Mesenchymal stem cell (in vitro differentiated cells and primary cell): ENCODE data around the gene ATP6V1F.

Experiments
- DNase-seq: peaks from one replicate; pipeline ENCODE4 v3.0.0-alpha.2; 2013
- H2AFZ ChIP-seq: one replicate; pipeline ENCODE4 v1.6.1; 2013; ENCODE audit warnings: low read depth, mild to moderate bottlenecking, control low read depth, inconsistent platforms, low read length, moderate library complexity
- H2AK5ac ChIP-seq: 2 replicates; pipeline ENCODE4 v1.6.1; 2013; ENCODE audit warnings: low read length, moderate library complexity, mild to moderate bottlenecking, inconsistent platforms; ENCODE audit not compliant: severe bottlenecking
- H2BK120ac ChIP-seq: one replicate; pipeline ENCODE4 v1.6.1; 2013; ENCODE audit warnings: low read depth, mild to moderate bottlenecking, inconsistent platforms, low read length, moderate library complexity
- H2BK12ac ChIP-seq, 2 experiments: one replicate each; pipeline ENCODE4 v1.6.1; 2013; ENCODE audit warnings: inconsistent platforms in 2 of 2, low read length in 2 of 2, mild to moderate bottlenecking in 2 of 2, moderate library complexity in 2 of 2, control low read depth in 1 of 2
- H2BK15ac ChIP-seq: one replicate; pipeline ENCODE4 v1.6.1; 2013; ENCODE audit warnings: mild to moderate bottlenecking, low read depth, inconsistent platforms; ENCODE audit not compliant: poor library complexity, severe bottlenecking
- H2BK5ac ChIP-seq: 2 replicates; pipeline ENCODE4 v1.6.1; 2013; ENCODE audit warnings: low read depth, mild to moderate bottlenecking, low read length, control low read depth, inconsistent platforms; ENCODE audit not compliant: poor library complexity, severe bottlenecking
- H3K14ac ChIP-seq, 2 experiments: one replicate each; pipeline ENCODE4 v1.6.1; 2013; ENCODE audit warnings: inconsistent platforms in 2 of 2, low read length in 2 of 2, control low read depth in 1 of 2, mild to moderate bottlenecking in 1 of 2, moderate library complexity in 1 of 2
- H3K18ac ChIP-seq, 2 experiments: one replicate each; pipeline ENCODE4 v1.6.1; 2013; ENCODE audit warnings: inconsistent platforms in 2 of 2, low read length in 2 of 2, control low read depth in 1 of 2, low read depth in 1 of 2, mild to moderate bottlenecking in 1 of 2
- H3K23ac ChIP-seq, 2 experiments: one replicate each; pipeline ENCODE4 v1.6.1; 2013; ENCODE audit warnings: inconsistent platforms in 2 of 2, low read length in 2 of 2, mild to moderate bottlenecking in 2 of 2, moderate library complexity in 2 of 2, control low read depth in 1 of 2
- H3K27ac ChIP-seq: 2 replicates; pipeline ENCODE4 v1.5.1; 2013; ENCODE audit warnings: mild to moderate bottlenecking, moderate library complexity, low read length, control low read depth, inconsistent platforms; ENCODE audit not compliant: poor library complexity, severe bottlenecking
- H3K27me3 ChIP-seq, 2 experiments: 2 replicates each; pipeline versions ENCODE4 v1.6.1 to v1.7.0; 2013; ENCODE audit warnings: low read length in 2 of 2, mild to moderate bottlenecking in 2 of 2, moderate library complexity in 2 of 2, control low read depth in 1 of 2, inconsistent platforms in 1 of 2; ENCODE audit not compliant: control insufficient read depth in 1 of 2, insufficient read depth in 1 of 2
- H3K36me3 ChIP-seq, 2 experiments: 2 replicates each; pipeline versions ENCODE4 v1.6.1 to v1.7.0; 2013; ENCODE audit warnings: low read length in 2 of 2, control low read depth in 1 of 2, inconsistent platforms in 1 of 2, low read depth in 1 of 2, mild to moderate bottlenecking in 1 of 2; ENCODE audit not compliant: insufficient read depth in 2 of 2, control insufficient read depth in 1 of 2
- H3K4ac ChIP-seq, 2 experiments: one replicate each; pipeline ENCODE4 v1.6.1; 2013; ENCODE audit warnings: inconsistent platforms in 2 of 2, low read length in 2 of 2, mild to moderate bottlenecking in 2 of 2, moderate library complexity in 2 of 2, control low read depth in 1 of 2, low read depth in 1 of 2
- H3K4me1 ChIP-seq: 2 replicates; pipeline ENCODE4 v1.6.1; 2013; ENCODE audit warnings: low read depth, low read length, control low read depth; ENCODE audit not compliant: control insufficient read depth, insufficient read depth
- H3K4me2 ChIP-seq: 2 replicates; pipeline ENCODE4 v1.6.1; 2013; ENCODE audit warnings: low read length, mild to moderate bottlenecking, inconsistent platforms; ENCODE audit not compliant: poor library complexity, severe bottlenecking
- H3K4me3 ChIP-seq, 2 experiments: 2 replicates each; pipeline versions ENCODE4 v1.5.1 to v1.7.0; 2013; ENCODE audit warnings: low read length in 2 of 2, mild to moderate bottlenecking in 2 of 2, control low read depth in 1 of 2, low read depth in 1 of 2; ENCODE audit not compliant: insufficient read depth in 1 of 2
- H3K79me1 ChIP-seq: replicated peaks from 2 replicates; pipeline ENCODE4 v1.6.1; 2013; ENCODE audit warnings: mild to moderate bottlenecking, control low read depth, low read length, inconsistent platforms; ENCODE audit not compliant: poor library complexity, severe bottlenecking
- H3K9ac ChIP-seq: 2 replicates; pipeline ENCODE4 v1.7.0; 2013; ENCODE audit warnings: mild to moderate bottlenecking, low read length, moderate library complexity
- H3K9me3 ChIP-seq: 2 replicates; pipeline ENCODE4 v1.7.0; 2013; ENCODE audit warnings: mild to moderate bottlenecking, low read length; ENCODE audit not compliant: control insufficient read depth
- H4K8ac ChIP-seq: one replicate; pipeline ENCODE4 v1.6.1; 2013; ENCODE audit warnings: inconsistent platforms, mild to moderate bottlenecking, low read length, moderate library complexity
- H4K91ac ChIP-seq: one replicate; pipeline ENCODE4 v1.6.1; 2013; ENCODE audit warnings: mild to moderate bottlenecking, low read length, inconsistent platforms
- WGBS: methylation state at CpG from one replicate; pipeline ENCODE4 v1.1.7; 2013; ENCODE audit warnings: mixed read lengths; 5-methylcytosine and 5-hydroxymethylcytosine counted together

ATP6V1F gene

DNA sequence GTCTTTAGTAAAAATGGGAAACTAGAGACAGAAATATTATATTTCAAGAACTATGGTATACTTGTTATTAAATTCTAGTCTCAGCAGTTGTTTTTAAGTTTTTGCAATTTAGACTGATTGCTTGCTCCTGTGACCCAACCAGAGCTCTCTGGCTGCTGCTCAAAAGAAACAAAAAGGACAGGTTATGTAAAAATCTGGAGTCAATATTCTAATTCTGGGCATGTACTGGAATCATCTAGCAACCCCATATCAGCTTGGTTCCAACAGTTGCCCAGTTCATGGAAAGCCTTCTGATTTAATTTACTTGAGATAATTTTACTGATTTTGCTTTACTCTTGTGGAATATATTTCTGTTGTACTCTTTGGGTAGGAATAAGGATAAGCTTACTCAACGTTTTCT is 37.6 kb downstream of the ATP6V1F start:
- DNase-seq = no peak
- H3K4me1 ChIP-seq = peaks cover 19% of the 10 kb centered on the region
- H3K14ac ChIP-seq = no peak overlapping the region
- no peak overlapping the region for H3K18ac ChIP-seq
- no peak overlapping the region for H2BK12ac ChIP-seq
- WGBS = 92% methylated on average over 1 of the region's 1 CpG
- no peak overlapping the region for H3K4ac ChIP-seq
- no peak overlapping the region for H3K23ac ChIP-seq
- no peak overlapping the region for H3K4me3 ChIP-seq
- H3K9me3 ChIP-seq = peaks cover 9% of the 10 kb centered on the region
- H3K9ac ChIP-seq = no peak overlapping the region
- no peak overlapping the region for H3K27ac ChIP-seq
- H3K27me3 ChIP-seq = peaks cover 0 to 1% of the 10 kb centered on the region in 2 experiments
- H3K79me1 ChIP-seq = no peaks in the 10 kb centered on the region
- H2BK15ac ChIP-seq = no peak overlapping the region
- H2BK120ac ChIP-seq = no peak overlapping the region
- H3K36me3 ChIP-seq = peaks cover 0 to 18% of the 10 kb centered on the region in 2 experiments
- no peak overlapping the region for H4K8ac ChIP-seq
- no peak overlapping the region for H4K91ac ChIP-seq
- no peak overlapping the region for H2AFZ ChIP-seq
- H2AK5ac ChIP-seq = no peak overlapping the region
- no peak overlapping the region for H2BK5ac ChIP-seq
- no peak overlapping the region for H3K4me2 ChIP-seq

- Histone ChIP-seq H3K4ac (peak overlapping the region; percentile 7 to 64), H3K14ac (peak overlapping the region in 1 of 2 experiments; percentile 13), H3K9me3 (peaks cover 9% of the 10 kb centered on the region), H3K23ac (no peak overlapping the region), H2BK15ac (peak overlapping the region; percentile 80), H3K4me3 (no peak overlapping the region), H3K4me2 (no peak overlapping the region), H3K27ac (no peak overlapping the region), H3K36me3 (peaks cover 0 to 33% of the 10 kb centered on the region in 2 experiments), H2BK12ac (peak overlapping the region; percentile 73 to 91), H2AFZ (no peak overlapping the region), H4K8ac (peak overlapping the region; percentile 63), H3K27me3 (peaks cover 0 to 20% of the 10 kb centered on the region in 2 experiments), H3K79me1 (peaks cover 5% of the 10 kb centered on the region), H3K18ac (peak overlapping the region; percentile 7 to 81), H3K9ac (peak overlapping the region; percentile 43), H2AK5ac (peak overlapping the region; percentile 75), H2BK5ac (no peak overlapping the region), H3K4me1 (peaks cover 19% of the 10 kb centered on the region), H4K91ac (peak overlapping the region; percentile 79), H2BK120ac (no peak overlapping the region)
- peak; percentile 78 for DNase-seq
- WGBS = 85% methylated on average over 12 of the region's 12 CpGs
Measured at GRCh38 chr7:128902761-128903585, 40.3 kb downstream of the ATP6V1F start.

DNA sequence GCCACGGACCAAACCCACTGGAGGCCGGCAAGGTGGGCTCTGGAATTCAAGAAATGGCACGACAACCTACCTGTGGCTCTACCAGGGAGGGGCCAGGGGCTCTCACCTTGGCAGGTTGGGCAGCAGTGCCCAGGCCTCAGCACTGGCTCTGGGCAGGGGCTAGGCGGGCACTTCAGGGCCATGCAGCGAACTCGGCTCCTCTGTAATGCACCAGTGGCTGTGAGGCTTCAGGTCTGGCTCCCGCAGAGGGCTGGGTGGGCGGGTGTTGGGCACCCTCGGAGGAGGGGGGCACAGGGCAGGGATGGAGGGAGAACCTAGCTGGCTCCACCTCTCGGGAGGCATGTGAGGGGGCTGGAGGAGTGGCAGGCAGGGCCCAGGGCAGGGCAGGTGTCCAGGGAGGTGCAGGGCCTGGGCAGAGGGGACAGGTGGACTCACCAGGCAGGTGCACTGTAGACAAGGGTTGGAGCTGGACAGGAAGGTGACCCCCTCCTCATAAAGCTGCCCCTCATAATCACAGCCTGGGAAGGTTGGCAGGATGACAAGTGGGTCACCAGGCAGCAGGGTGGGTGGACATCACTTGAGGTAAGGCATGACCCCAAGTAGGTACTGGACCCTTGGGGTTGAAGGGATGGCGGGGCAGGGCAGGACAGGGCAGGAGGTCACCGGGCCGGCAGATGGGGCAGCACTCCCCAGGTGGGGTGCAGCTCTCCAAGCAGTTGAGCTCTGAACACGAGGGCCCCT is 41.1 kb downstream of the ATP6V1F start:
- H2AFZ ChIP-seq = no peak overlapping the region
- H3K4me1 ChIP-seq = peaks cover 25% of the 10 kb centered on the region
- H3K79me1 ChIP-seq = peaks cover 12% of the 10 kb centered on the region
- H3K14ac ChIP-seq = peak overlapping the region in 1 of 2 experiments; percentile 19
- peak overlapping the region; percentile 38 to 62 for H3K18ac ChIP-seq
- H3K23ac ChIP-seq = no peak overlapping the region
- peaks cover 0 to 37% of the 10 kb centered on the region in 2 experiments for H3K36me3 ChIP-seq
- peak overlapping the region; percentile 52 for H2BK15ac ChIP-seq
- no peak for DNase-seq
- H3K9ac ChIP-seq = peak overlapping the region; percentile 43
- H4K91ac ChIP-seq = peak overlapping the region; percentile 94
- H3K4me2 ChIP-seq = no peak overlapping the region
- H3K9me3 ChIP-seq = peaks cover 9% of the 10 kb centered on the region
- no peak overlapping the region for H3K4me3 ChIP-seq
- 88% methylated on average over 14 of the region's 14 CpGs for WGBS
- H2BK12ac ChIP-seq = peak overlapping the region; percentile 51 to 73
- H3K27me3 ChIP-seq = peaks cover 0 to 28% of the 10 kb centered on the region in 2 experiments
- H2BK120ac ChIP-seq = no peak overlapping the region
- H2AK5ac ChIP-seq = peak overlapping the region; percentile 26
- peak overlapping the region; percentile 79 for H4K8ac ChIP-seq
- H2BK5ac ChIP-seq = no peak overlapping the region
- no peak overlapping the region for H3K27ac ChIP-seq
- peak overlapping the region; percentile 5 to 73 for H3K4ac ChIP-seq
